HG02798 (cell line): ENCODE results near the gene MSMP.

Experiments
- ATAC-seq: cut with Tn5 transposase; IDR thresholded peaks from one replicate; pipeline ENCODE4 v1.9.1; 2021; ENCODE audit warnings: mild to moderate bottlenecking; ENCODE audit not compliant: unreplicated experiment, poor library complexity

MSMP gene

GRCh38 chr9:35771943-35772342, 17.9 kb upstream of the MSMP start:
- ATAC-seq: no peak

- ATAC-seq: no peak
These were observed 17.5 kb upstream of the MSMP start for GRCh38 chr9:35771534-35771933.

- ATAC-seq: no peak
These were observed 17.0 kb upstream of the MSMP start for GRCh38 chr9:35771075-35771433.

GRCh38 chr9:35769763-35770162, 15.7 kb upstream of the MSMP start:
- ATAC-seq: no peak

- ATAC-seq: no peak
These were observed 13.4 kb upstream of the MSMP start for GRCh38 chr9:35767458-35767857.

- ATAC-seq: no peak
These were observed 12.9 kb upstream of the MSMP start for GRCh38 chr9:35766997-35767396.

GRCh38 chr9:35763803-35764202, 9.7 kb upstream of the MSMP start:
- no peak for ATAC-seq

GRCh38 chr9:35763181-35763580, 9.1 kb upstream of the MSMP start:
- ATAC-seq: no peak

GRCh38 chr9:35760651-35761050, 6.6 kb upstream of the MSMP start:
- ATAC-seq: no peak

GRCh38 chr9:35759795-35760194, 5.7 kb upstream of the MSMP start:
- ATAC-seq: no peak

GRCh38 chr9:35758475-35759050, 4.5 kb upstream of the MSMP start:
- ATAC-seq: no peak

- no peak for ATAC-seq
These were observed 3.8 kb upstream of the MSMP start for GRCh38 chr9:35757892-35758275.

- peak; percentile 34 for ATAC-seq
These were observed 3.3 kb upstream of the MSMP start for GRCh38 chr9:35757226-35757891.

- ATAC-seq: peak; percentile 62
These were observed 2.5 kb upstream of the MSMP start for GRCh38 chr9:35756275-35757225.

GRCh38 chr9:35755071-35755470, 995 bp upstream of the MSMP start:
- no peak for ATAC-seq

GRCh38 chr9:35753466-35753865, 610 bp downstream of the MSMP start:
- no peak for ATAC-seq

- no peak for ATAC-seq
These were observed 3.9 kb downstream of the MSMP start for GRCh38 chr9:35750256-35750531.

- peak; percentile 24 for ATAC-seq
These were observed 4.4 kb downstream of the MSMP start for GRCh38 chr9:35749515-35750255.

GRCh38 chr9:35748858-35749514, 5.1 kb downstream of the MSMP start, which contains the start of the genes GBA2 and RGP1:
TSS of gene GBA2 (minus strand) at chr9:35749228. CDS start at chr9:35748704, 524 bp downstream.
TSS of gene RGP1 (plus strand) at chr9:35749287. CDS start at chr9:35749756, 469 bp downstream.
- peak; percentile 88 for ATAC-seq

- no peak for ATAC-seq
These were observed 5.7 kb downstream of the MSMP start for GRCh38 chr9:35748242-35748857.
